Thyroid gland (tissue), 4 donors: ENCODE results near the gene NIPAL1. TPM values are rescaled to one million over a fixed set of nuclear protein-coding genes. Genes with fewer than 3 reads are reported as not detected.

Source experiments
- DNase-seq, 2 donors: peaks; one replicate each; pipeline ENCODE4 v3.0.0-alpha.2; 2019
- H3K27ac ChIP-seq, 3 donors: fragments of 200-600 bp; sonication (generic); 1 replicate in 2 of 3; 2 replicates in 1 of 3; pipeline ENCODE4 v1.5.1; 2016 to 2019; ENCODE audit warnings: mild to moderate bottlenecking in 1 of 3, moderate library complexity in 1 of 3
- H3K27me3 ChIP-seq: fragments of 200-600 bp; sonication (generic); one replicate; pipeline ENCODE4 v1.5.1; 2019
- H3K36me3 ChIP-seq, 2 donors: fragments of 200-600 bp; sonication (generic); one replicate each; pipeline ENCODE4 v1.5.1; 2016 to 2019
- H3K4me1 ChIP-seq, 2 donors: fragments of 200-600 bp; sonication (generic); one replicate each; pipeline ENCODE4 v1.5.1; 2017 to 2019
- H3K4me3 ChIP-seq, 3 donors: fragments of 200-600 bp; sonication (generic); replicated peaks in 1 of 3; 1 replicate in 2 of 3; 2 replicates in 1 of 3; pipeline ENCODE4 v1.5.1; 2016; ENCODE audit warnings: mild to moderate bottlenecking in 1 of 3
- H3K9me3 ChIP-seq: fragments of 200-600 bp; sonication (generic); one replicate; pipeline ENCODE4 v1.5.1; 2017
- CTCF ChIP-seq, 6 experiments: fragments of 200-600 bp in 3 of 6; fragments of 450-650 bp in 3 of 6; sonication (generic) in 3 of 6; IDR thresholded peaks; one replicate each; pipeline ENCODE4 v1.5.1; 2016 to 2019; ENCODE audit warnings: antibody characterized with exemption in 6 of 6, mild to moderate bottlenecking in 2 of 6, inconsistent platforms in 1 of 6, moderate library complexity in 1 of 6
- POLR2A ChIP-seq, 2 donors: fragments of 450-650 bp; IDR thresholded peaks; one replicate each; pipeline ENCODE4 v1.6.1; 2017; ENCODE audit warnings: antibody characterized with exemption in 2 of 2, mild to moderate bottlenecking in 2 of 2, moderate library complexity in 1 of 2
- WGBS, 2 donors: methylation state at CpG; one replicate each; pipeline ENCODE4 v1.1.5; 2017; 5-methylcytosine and 5-hydroxymethylcytosine counted together
- intact Hi-C: fragments of 100-400 bp; cut with DNase I; formaldehyde crosslinking; loops from one replicate; pipeline ENCODE4 v1.15.1; 2023
- total RNA-seq, 4 donors: library from RNA; depleted of rRNA; stranded (reverse); fragments of >200 nt; gene quantifications; one replicate each; pipeline ENCODE4 v1.2.3, GENCODE V29; 2016

NIPAL1 gene
- total RNA-seq, 4 donors from 2014 or later = 3.5 to 10.1 (median 3.7) TPM

GRCh38 chr4:48031802-48032525 lies 15.4 kb downstream of the NIPAL1 start:
- DNase-seq = peak; percentile 35 to 55
- Histone ChIP-seq H3K9me3 (no peaks in the 10 kb centered on the region), H3K27me3 (no peaks in the 10 kb centered on the region), H3K4me3 (no peak overlapping the region), H3K36me3 (no peaks in the 10 kb centered on the region), H3K4me1 (peaks cover 0 to 4% of the 10 kb centered on the region in 2 donors), H3K27ac (no peak overlapping the region)
- WGBS, 2 donors = 70 to 82% methylated on average over 12 of the region's 12 CpGs
- intact Hi-C loops = no loop called here
- TF ChIP-seq CTCF (IDR thresholded peaks at IDR 0.05) = no peak
- no peak for TF ChIP-seq POLR2A (IDR thresholded peaks at IDR 0.05)

GRCh38 chr4:48032721-48033120 lies 16.1 kb downstream of the NIPAL1 start:
- no peak for TF ChIP-seq CTCF (IDR thresholded peaks at IDR 0.05)
- TF ChIP-seq POLR2A (IDR thresholded peaks at IDR 0.05) = no peak
- H3K4me1 ChIP-seq = peaks cover 0 to 4% of the 10 kb centered on the region in 2 donors
- H3K27me3 ChIP-seq = no peaks in the 10 kb centered on the region
- no peak for DNase-seq
- no peaks in the 10 kb centered on the region for H3K9me3 ChIP-seq
- no peaks in the 10 kb centered on the region for H3K36me3 ChIP-seq
- H3K4me3 ChIP-seq = no peak overlapping the region
- H3K27ac ChIP-seq = no peak overlapping the region
- intact Hi-C loops = no loop called here

GRCh38 chr4:48033412-48033811 lies 16.8 kb downstream of the NIPAL1 start:
- no peak for DNase-seq
- intact Hi-C loops = no loop called here
- no peaks in the 10 kb centered on the region for H3K27me3 ChIP-seq
- no peaks in the 10 kb centered on the region for H3K9me3 ChIP-seq
- no peaks in the 10 kb centered on the region for H3K36me3 ChIP-seq
- no peak overlapping the region for H3K4me3 ChIP-seq
- peaks cover 0 to 4% of the 10 kb centered on the region in 2 donors for H3K4me1 ChIP-seq
- TF ChIP-seq POLR2A (IDR thresholded peaks at IDR 0.05) = no peak
- TF ChIP-seq CTCF (IDR thresholded peaks at IDR 0.05) = no peak
- no peak overlapping the region for H3K27ac ChIP-seq

GRCh38 chr4:48033825-48034413 lies 17.3 kb downstream of the NIPAL1 start:
- Histone ChIP-seq H3K27me3 (no peaks in the 10 kb centered on the region), H3K4me3 (no peak overlapping the region), H3K36me3 (no peaks in the 10 kb centered on the region), H3K27ac (no peak overlapping the region), H3K9me3 (no peaks in the 10 kb centered on the region), H3K4me1 (peaks cover 0 to 4% of the 10 kb centered on the region in 2 donors)
- no peak for TF ChIP-seq POLR2A (IDR thresholded peaks at IDR 0.05)
- peak in 3 of 6 experiments; percentile 46 to 48 (median 47) for TF ChIP-seq CTCF (IDR thresholded peaks at IDR 0.05)
- peak; percentile 32 to 42 for DNase-seq
- WGBS, 2 donors = 85 to 93% methylated on average over 1 of the region's 1 CpG
- intact Hi-C loops = no loop called here

- 47 to 58% methylated on average over 3 of the region's 3 CpGs for WGBS, 2 donors
- Histone ChIP-seq H3K36me3 (no peaks in the 10 kb centered on the region), H3K4me3 (no peak overlapping the region), H3K27ac (no peak overlapping the region), H3K27me3 (no peaks in the 10 kb centered on the region), H3K4me1 (peaks cover 0 to 4% of the 10 kb centered on the region in 2 donors), H3K9me3 (no peaks in the 10 kb centered on the region)
- DNase-seq = no peak
- no peak for TF ChIP-seq CTCF (IDR thresholded peaks at IDR 0.05)
- no peak for TF ChIP-seq POLR2A (IDR thresholded peaks at IDR 0.05)
- intact Hi-C loops = no loop called here
These were observed 19.4 kb downstream of the NIPAL1 start for GRCh38 chr4:48035952-48036351.
